CD4-positive, alpha-beta memory T cell (primary cell): Measurements from ENCODE around the gene PRAC1. TPM values are rescaled to one million over a fixed set of nuclear protein-coding genes. Genes with fewer than 3 reads are reported as not detected.

Source experiments
- CTCF ChIA-PET: fragments of 350-600 bp; sonication (Branson Sonifier 250); formaldehyde crosslinking; loops from one replicate; lab custom pipeline; 2021; ENCODE audit warnings: inconsistent platforms; ENCODE audit not compliant: partially characterized antibody; lab: Charles Lee
- POLR2A ChIA-PET: fragments of 350-600 bp; sonication (Branson Sonifier 250); formaldehyde crosslinking; loops from one replicate; lab custom pipeline; 2021; ENCODE audit not compliant: partially characterized antibody; lab: Charles Lee
- DNase-seq, 5 donors: peaks; one replicate each; pipeline versions ENCODE4 v3.0.0 to v3.0.0-alpha.2; 2020 to 2022; ENCODE audit warnings: mixed read lengths in 1 of 5
- H3K27ac ChIP-seq: one replicate; pipeline ENCODE4 v1.7.0; 2013; ENCODE audit warnings: low read depth, low read length
- H3K27me3 ChIP-seq: 2 replicates; pipeline ENCODE4 v1.7.0; 2013; ENCODE audit warnings: mild to moderate bottlenecking, low read length, moderate library complexity; ENCODE audit not compliant: insufficient read depth
- H3K36me3 ChIP-seq: 2 replicates; pipeline ENCODE4 v1.7.0; 2013; ENCODE audit warnings: mild to moderate bottlenecking, low read length, moderate library complexity; ENCODE audit not compliant: insufficient read depth
- H3K4me1 ChIP-seq: 2 replicates; pipeline ENCODE4 v1.7.0; 2013; ENCODE audit warnings: mild to moderate bottlenecking, low read length, moderate library complexity; ENCODE audit not compliant: insufficient read depth
- H3K4me3 ChIP-seq, 2 donors: one replicate each; pipeline ENCODE4 v1.7.0; 2013; ENCODE audit warnings: low read length in 2 of 2, mild to moderate bottlenecking in 1 of 2
- H3K9me3 ChIP-seq, 2 donors: one replicate each; pipeline ENCODE4 v1.7.0; 2013; ENCODE audit warnings: low read length in 2 of 2, control low read depth in 1 of 2; ENCODE audit not compliant: control insufficient read depth in 1 of 2
- H3K27ac Mint-ChIP-seq, 7 donors: one replicate each; pipeline ENCODE4 v1.8.0; 2020 to 2021; ENCODE audit warnings: mixed read lengths in 7 of 7, mild to moderate bottlenecking in 6 of 7, inconsistent platforms in 3 of 7, moderate library complexity in 3 of 7
- H3K27me3 Mint-ChIP-seq, 2 donors: one replicate each; pipeline ENCODE4 v1.8.0; 2020 to 2021; ENCODE audit warnings: mixed read lengths in 2 of 2
- H3K36me3 Mint-ChIP-seq, 2 donors: one replicate each; pipeline ENCODE4 v1.8.0; 2020 to 2021; ENCODE audit warnings: mixed read lengths in 2 of 2, inconsistent platforms in 1 of 2, mild to moderate bottlenecking in 1 of 2
- H3K4me1 Mint-ChIP-seq, 4 donors: one replicate each; pipeline ENCODE4 v1.8.0; 2020 to 2021; ENCODE audit warnings: mixed read lengths in 4 of 4, mild to moderate bottlenecking in 1 of 4
- H3K4me3 Mint-ChIP-seq, 8 donors: one replicate each; pipeline ENCODE4 v1.8.0; 2020 to 2021; ENCODE audit warnings: mixed read lengths in 8 of 8, mild to moderate bottlenecking in 7 of 8, moderate library complexity in 6 of 8, inconsistent platforms in 3 of 8
- H3K9me3 Mint-ChIP-seq, 8 donors: one replicate each; pipeline ENCODE4 v1.8.0; 2020 to 2021; ENCODE audit warnings: mixed read lengths in 8 of 8, mild to moderate bottlenecking in 5 of 8, inconsistent platforms in 3 of 8, moderate library complexity in 1 of 8
- intact Hi-C: fragments of 100-400 bp; cut with micrococcal nuclease; formaldehyde crosslinking; loops from one replicate; pipeline ENCODE4 v1.15.1; 2023
- polyA plus RNA-seq, 2 donors: library from polyadenylated mRNA; unstranded; fragments of 300-500 nt; fragmentation: Illumina TruSeq; gene quantifications; one replicate each; pipeline ENCODE4 v1.2.3, GENCODE V29; 2021
- total RNA-seq, 2 experiments: library from RNA; stranded (reverse); gene quantifications; one replicate each; pipeline ENCODE4 v1.2.3, GENCODE V29; 2021

Gene PRAC1
- total and polyA plus RNA-seq, 4 experiments from 2014 or later, result not detected

- Histone ChIP-seq H3K27ac (no peak overlapping the region), H3K36me3 (no peaks in the 10 kb centered on the region), H3K9me3 (no peaks in the 10 kb centered on the region), H3K4me3 (no peak overlapping the region), H3K27me3 (peaks cover 52% of the 10 kb centered on the region), H3K4me1 (peaks cover 17% of the 10 kb centered on the region)
- H3K4me3 Mint-ChIP-seq, result no peak overlapping the region
- H3K9me3 Mint-ChIP-seq, result peaks cover 0 to under 1% (median 0%) of the 10 kb centered on the region in 8 donors
- CTCF ChIA-PET, result interaction anchor here (1.1 to 1.5 kb wide), 2 partner anchors 13 to 127 kb away, joined by 3 read pairs; no protein-coding TSS in a partner anchor
- peaks cover 62 to 74% of the 10 kb centered on the region in 2 donors for H3K27me3 Mint-ChIP-seq
- no peaks in the 10 kb centered on the region for H3K36me3 Mint-ChIP-seq
- no peak for DNase-seq
- H3K4me1 Mint-ChIP-seq, result peaks cover 0 to 18% (median 14%) of the 10 kb centered on the region in 4 donors
- POLR2A ChIA-PET, result no interaction called here
- intact Hi-C loops, result no loop called here
- H3K27ac Mint-ChIP-seq, result no peak overlapping the region
These were observed 35.2 kb upstream of the PRAC1 start for GRCh38 chr17:48757524-48757961.

GRCh38 chr17:48756830-48757251 lies 34.5 kb upstream of the PRAC1 start:
- CTCF ChIA-PET, result interaction anchor here (1.5 kb wide), 1 partner anchor 12 kb away, joined by 3 read pairs; no protein-coding TSS in a partner anchor
- H3K36me3 ChIP-seq, result no peaks in the 10 kb centered on the region
- H3K27me3 Mint-ChIP-seq, result peaks cover 62 to 73% of the 10 kb centered on the region in 2 donors
- intact Hi-C loops, result no loop called here
- POLR2A ChIA-PET, result no interaction called here
- no peaks in the 10 kb centered on the region for H3K9me3 ChIP-seq
- peaks cover 17% of the 10 kb centered on the region for H3K4me1 ChIP-seq
- peaks cover 59% of the 10 kb centered on the region for H3K27me3 ChIP-seq
- no peak for DNase-seq
- H3K27ac Mint-ChIP-seq, result no peak overlapping the region
- peaks cover 0 to 24% (median 16%) of the 10 kb centered on the region in 4 donors for H3K4me1 Mint-ChIP-seq
- H3K9me3 Mint-ChIP-seq, result no peaks in the 10 kb centered on the region
- H3K4me3 ChIP-seq, result no peak overlapping the region
- no peaks in the 10 kb centered on the region for H3K36me3 Mint-ChIP-seq
- H3K27ac ChIP-seq, result no peak overlapping the region
- H3K4me3 Mint-ChIP-seq, result no peak overlapping the region

- Mint-ChIP-seq H3K36me3 (no peaks in the 10 kb centered on the region), H3K4me1 (peaks cover 0 to 26% (median 20%) of the 10 kb centered on the region in 4 donors), H3K4me3 (peak overlapping the region in 1 of 8 donors; percentile 65), H3K27me3 (peaks cover 64 to 72% of the 10 kb centered on the region in 2 donors), H3K27ac (peak overlapping the region in 2 of 7 donors; percentile 29 to 66), H3K9me3 (no peaks in the 10 kb centered on the region)
- no peak for DNase-seq
- Histone ChIP-seq H3K36me3 (no peaks in the 10 kb centered on the region), H3K27me3 (peaks cover 65% of the 10 kb centered on the region), H3K27ac (no peak overlapping the region), H3K4me1 (peaks cover 17% of the 10 kb centered on the region), H3K9me3 (no peaks in the 10 kb centered on the region), H3K4me3 (no peak overlapping the region)
- intact Hi-C loops, result no loop called here
- ChIA-PET CTCF (interaction anchor here (1.1 kb wide), 1 partner anchor 77 kb away, joined by 3 read pairs; no protein-coding TSS in a partner anchor), POLR2A (no interaction called here)
These were observed 33.0 kb upstream of the PRAC1 start for GRCh38 chr17:48755356-48755755.

GRCh38 chr17:48754500-48755261 lies 32.4 kb upstream of the PRAC1 start:
- peaks cover 72% of the 10 kb centered on the region for H3K27me3 ChIP-seq
- H3K9me3 ChIP-seq, result no peaks in the 10 kb centered on the region
- POLR2A ChIA-PET, result no interaction called here
- Mint-ChIP-seq H3K27me3 (peaks cover 69 to 74% of the 10 kb centered on the region in 2 donors), H3K4me1 (peaks cover 0 to 26% (median 20%) of the 10 kb centered on the region in 4 donors), H3K27ac (peak overlapping the region in 3 of 7 donors; percentile 51 to 76 (median 58)), H3K4me3 (peak overlapping the region in 3 of 8 donors; percentile 20 to 70 (median 65)), H3K36me3 (no peaks in the 10 kb centered on the region), H3K9me3 (no peaks in the 10 kb centered on the region)
- H3K36me3 ChIP-seq, result no peaks in the 10 kb centered on the region
- H3K4me3 ChIP-seq, result no peak overlapping the region
- H3K27ac ChIP-seq, result no peak overlapping the region
- intact Hi-C loops, result loop anchor here (5.0 kb wide), 1 partner anchor 37 kb away; no protein-coding TSS in a partner anchor
- CTCF ChIA-PET, result interaction anchor here (1.1 kb wide), 1 partner anchor 76 kb away, joined by 3 read pairs; no protein-coding TSS in a partner anchor
- peaks cover 17% of the 10 kb centered on the region for H3K4me1 ChIP-seq
- no peak for DNase-seq

- peaks cover 17% of the 10 kb centered on the region for H3K4me1 ChIP-seq
- H3K36me3 Mint-ChIP-seq, result no peaks in the 10 kb centered on the region
- H3K9me3 ChIP-seq, result no peaks in the 10 kb centered on the region
- H3K36me3 ChIP-seq, result no peaks in the 10 kb centered on the region
- H3K4me3 Mint-ChIP-seq, result peak overlapping the region in 6 of 8 donors; percentile 1 to 70 (median 19)
- CTCF ChIA-PET, result interaction anchor here (0.5 kb wide), 1 partner anchor 426 kb away, joined by 3 read pairs; no protein-coding TSS in a partner anchor
- peaks cover 79% of the 10 kb centered on the region for H3K27me3 ChIP-seq
- no peak overlapping the region for H3K4me3 ChIP-seq
- POLR2A ChIA-PET, result no interaction called here
- H3K27ac ChIP-seq, result no peak overlapping the region
- intact Hi-C loops, result loop anchor here (5.0 kb wide), 1 partner anchor 37 kb away; no protein-coding TSS in a partner anchor
- peaks cover 72 to 74% of the 10 kb centered on the region in 2 donors for H3K27me3 Mint-ChIP-seq
- H3K9me3 Mint-ChIP-seq, result peaks cover 0 to 6% (median 3%) of the 10 kb centered on the region in 8 donors
- no peak for DNase-seq
- H3K4me1 Mint-ChIP-seq, result peaks cover 0 to 30% (median 21%) of the 10 kb centered on the region in 4 donors
- peak overlapping the region in 3 of 7 donors; percentile 8 to 58 (median 51) for H3K27ac Mint-ChIP-seq
These were observed 31.6 kb upstream of the PRAC1 start for GRCh38 chr17:48753794-48754499.

- H3K36me3 ChIP-seq, result no peaks in the 10 kb centered on the region
- peaks cover 0 to 30% (median 21%) of the 10 kb centered on the region in 4 donors for H3K4me1 Mint-ChIP-seq
- peaks cover 88% of the 10 kb centered on the region for H3K27me3 ChIP-seq
- CTCF ChIA-PET, result interaction anchor here (0.8 to 1.3 kb wide), 2 partner anchors 26 to 132 kb away, joined by 3 read pairs; no protein-coding TSS in a partner anchor
- H3K27ac ChIP-seq, result no peak overlapping the region
- H3K9me3 Mint-ChIP-seq, result peaks cover 0 to 10% (median 3%) of the 10 kb centered on the region in 8 donors
- no peak overlapping the region for H3K4me3 ChIP-seq
- no peak overlapping the region for H3K4me3 Mint-ChIP-seq
- H3K4me1 ChIP-seq, result peaks cover 17% of the 10 kb centered on the region
- POLR2A ChIA-PET, result interaction anchor here (1.0 kb wide), 1 partner anchor 33 kb away, joined by 3 read pairs; no protein-coding TSS in a partner anchor
- intact Hi-C loops, result loop anchor here (5.0 kb wide), 1 partner anchor 35 kb away; no protein-coding TSS in a partner anchor
- peaks cover 66 to 67% of the 10 kb centered on the region in 2 donors for H3K27me3 Mint-ChIP-seq
- DNase-seq, result no peak
- no peaks in the 10 kb centered on the region for H3K36me3 Mint-ChIP-seq
- peak overlapping the region in 1 of 7 donors; percentile 29 for H3K27ac Mint-ChIP-seq
- H3K9me3 ChIP-seq, result no peaks in the 10 kb centered on the region
These were observed 30.3 kb upstream of the PRAC1 start for GRCh38 chr17:48752399-48753288.
